Naive thymus-derived CD4-positive, alpha-beta T cell (primary cell): Measurements from ENCODE around the gene SCGB1C1. TPM values are rescaled to one million over a fixed set of nuclear protein-coding genes. Genes with fewer than 3 reads are reported as not detected.
"Not testable (repeated sequence)": the region's sequence is repeated elsewhere in the genome, so short reads cannot be mapped to it uniquely, and the experiment has no call there.

Source experiments
- ATAC-seq: fragments of 150-1000 bp; cut with Tn5 transposase; 2 replicates; pipeline ENCODE4 v1.10.0; 2021; ENCODE audit warnings: mild to moderate bottlenecking, moderate library complexity
- CTCF ChIA-PET: fragments of 350-600 bp; sonication (Branson Sonifier 250); formaldehyde crosslinking; loops from one replicate; lab custom pipeline; 2021; ENCODE audit warnings: antibody characterized with exemption; lab: Charles Lee
- POLR2A ChIA-PET: fragments of 350-600 bp; sonication (Branson Sonifier 250); formaldehyde crosslinking; loops from one replicate; lab custom pipeline; 2021; ENCODE audit warnings: antibody characterized with exemption, inconsistent platforms; lab: Charles Lee
- DNase-seq, 9 donors: peaks; one replicate each; pipeline versions ENCODE4 v3.0.0 to v3.0.0-alpha.2; 2020 to 2022; ENCODE audit warnings: mixed read lengths in 1 of 9
- H3K27ac ChIP-seq: one replicate; pipeline ENCODE4 v1.7.0; 2013; ENCODE audit warnings: mild to moderate bottlenecking, low read depth, low read length, moderate library complexity
- H3K27me3 ChIP-seq, 2 donors: one replicate each; pipeline ENCODE4 v1.7.0; 2013; ENCODE audit warnings: low read length in 2 of 2, mild to moderate bottlenecking in 2 of 2, moderate library complexity in 2 of 2; ENCODE audit not compliant: control insufficient read depth in 2 of 2, insufficient read depth in 2 of 2
- H3K36me3 ChIP-seq, 3 experiments: 1 replicate in 2 of 3; 2 replicates in 1 of 3; pipeline ENCODE4 v1.7.0; 2013; ENCODE audit warnings: low read length in 3 of 3, mild to moderate bottlenecking in 3 of 3, moderate library complexity in 1 of 3; ENCODE audit not compliant: insufficient read depth in 3 of 3, control insufficient read depth in 2 of 3
- H3K4me1 ChIP-seq, 2 donors: one replicate each; pipeline ENCODE4 v1.7.0; 2013; ENCODE audit warnings: low read length in 2 of 2, mild to moderate bottlenecking in 2 of 2, moderate library complexity in 1 of 2; ENCODE audit not compliant: control insufficient read depth in 2 of 2, insufficient read depth in 2 of 2
- H3K4me3 ChIP-seq: 2 replicates; pipeline ENCODE4 v1.7.0; 2013; ENCODE audit warnings: mild to moderate bottlenecking, low read length
- H3K9me3 ChIP-seq, 3 experiments: 1 replicate in 2 of 3; 2 replicates in 1 of 3; pipeline ENCODE4 v1.7.0; 2013; ENCODE audit warnings: low read length in 3 of 3; ENCODE audit not compliant: control insufficient read depth in 2 of 3
- H3K27ac Mint-ChIP-seq, 9 donors: one replicate each; pipeline ENCODE4 v1.8.0; 2020 to 2022; ENCODE audit warnings: mixed read lengths in 9 of 9, mild to moderate bottlenecking in 8 of 9, moderate library complexity in 5 of 9, inconsistent platforms in 2 of 9
- H3K27me3 Mint-ChIP-seq, 5 donors: one replicate each; pipeline ENCODE4 v1.8.0; 2021 to 2022; ENCODE audit warnings: mixed read lengths in 5 of 5, mild to moderate bottlenecking in 1 of 5
- H3K36me3 Mint-ChIP-seq, 5 donors: one replicate each; pipeline ENCODE4 v1.8.0; 2020 to 2022; ENCODE audit warnings: mixed read lengths in 5 of 5, mild to moderate bottlenecking in 3 of 5, inconsistent platforms in 1 of 5
- H3K4me1 Mint-ChIP-seq, 7 donors: one replicate each; pipeline ENCODE4 v1.8.0; 2020 to 2022; ENCODE audit warnings: mixed read lengths in 7 of 7, mild to moderate bottlenecking in 3 of 7, inconsistent platforms in 1 of 7
- H3K4me3 Mint-ChIP-seq, 10 donors: one replicate each; pipeline ENCODE4 v1.8.0; 2020 to 2022; ENCODE audit warnings: mild to moderate bottlenecking in 10 of 10, mixed read lengths in 10 of 10, moderate library complexity in 6 of 10, inconsistent platforms in 2 of 10
- H3K9me3 Mint-ChIP-seq, 11 donors: one replicate each; pipeline ENCODE4 v1.8.0; 2020 to 2022; ENCODE audit warnings: mixed read lengths in 11 of 11, mild to moderate bottlenecking in 4 of 11, inconsistent platforms in 1 of 11, moderate library complexity in 1 of 11
- intact Hi-C, 2 donors: fragments of 100-400 bp; cut with micrococcal nuclease; formaldehyde crosslinking; loops; one replicate each; pipeline ENCODE4 v1.15.1; 2023
- polyA plus RNA-seq, 2 donors: library from polyadenylated mRNA; unstranded; fragments of 300-500 nt; fragmentation: Illumina TruSeq; gene quantifications; one replicate each; pipeline ENCODE4 v1.2.3, GENCODE V29; 2021
- total RNA-seq, 6 experiments: library from RNA in 5 of 6; stranded (reverse) in 5 of 6; gene quantifications; 1 replicate in 5 of 6; 2 replicates in 1 of 6; pipeline ENCODE4 v1.2.3 and lab custom pipeline; 2021 to 2026

Gene SCGB1C1
- total RNA-seq = not detected
- not detected for polyA plus RNA-seq
- total RNA-seq (lab: John Stamatoyannopoulos, UW) = not detected

GRCh38 chr11:192674-193128 lies at the start of gene SCGB1C1:
TSS of gene SCGB1C1 (plus strand) at chr11:193078. CDS start at chr11:193100, 22 bp downstream.
- H3K36me3 ChIP-seq, H3K27me3 Mint-ChIP-seq, H3K27ac ChIP-seq, CTCF ChIA-PET, ATAC-seq, H3K4me3 ChIP-seq, H3K36me3 Mint-ChIP-seq, H3K27me3 ChIP-seq, H3K9me3 Mint-ChIP-seq, H3K9me3 ChIP-seq, POLR2A ChIA-PET, H3K4me1 ChIP-seq, DNase-seq: not testable (repeated sequence)
- intact Hi-C loops = loop anchor here in 1 of 2 donors (5.0 kb wide), 1 partner anchor 260 kb away; the partner anchor contains the start of gene PTDSS2
- H3K4me3 Mint-ChIP-seq = peak within 1 kb of the TSS in 5 of 10 donors; percentile 38 to 67 (median 48)
- peaks cover 0 to 15% (median 12%) of the 10 kb centered on the region in 7 donors for H3K4me1 Mint-ChIP-seq
- peak within 1 kb of the TSS in 5 of 9 donors; percentile 39 to 77 (median 58) for H3K27ac Mint-ChIP-seq

- H3K27me3 Mint-ChIP-seq, H3K27me3 ChIP-seq, H3K36me3 ChIP-seq, H3K4me3 Mint-ChIP-seq, H3K4me1 ChIP-seq, H3K27ac Mint-ChIP-seq, intact Hi-C loops, POLR2A ChIA-PET, ATAC-seq, H3K36me3 Mint-ChIP-seq, H3K9me3 ChIP-seq, H3K9me3 Mint-ChIP-seq, H3K27ac ChIP-seq, CTCF ChIA-PET, H3K4me3 ChIP-seq, H3K4me1 Mint-ChIP-seq: not testable (repeated sequence)
- peak in 1 of 9 donors; percentile 27 for DNase-seq
Measured at GRCh38 chr11:180242-180641, 12.6 kb upstream of the SCGB1C1 start.

DNA sequence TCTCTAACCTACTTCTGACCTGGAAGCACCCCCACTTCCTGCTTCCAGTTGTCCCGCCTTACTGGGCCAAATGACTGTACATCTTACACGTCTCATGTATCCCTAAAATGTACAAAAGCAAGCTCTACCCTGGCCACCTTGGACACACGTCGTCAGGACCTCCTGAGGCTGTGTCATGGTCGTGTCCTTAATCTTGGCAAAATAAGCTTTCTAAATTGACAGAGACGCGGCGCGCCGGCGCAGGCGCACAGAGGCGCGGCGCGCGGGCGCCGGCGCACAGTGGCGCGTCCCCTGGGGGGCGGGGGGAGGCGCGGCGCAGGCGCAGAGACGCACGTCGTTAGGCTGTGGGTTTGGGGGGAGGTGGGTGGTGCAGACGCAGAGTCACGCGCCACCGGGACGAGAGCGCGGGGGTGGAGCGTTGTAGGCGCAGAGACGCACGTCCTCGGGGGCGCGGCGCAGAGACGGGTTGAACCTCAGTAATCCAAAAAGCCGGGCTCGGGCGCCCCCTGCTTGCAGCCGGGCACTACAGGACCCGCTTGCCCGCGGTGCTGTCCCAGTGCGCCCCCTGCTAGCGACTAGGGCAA lies 3.6 kb upstream of the SCGB1C1 start:
- intact Hi-C loops, H3K36me3 ChIP-seq, CTCF ChIA-PET, H3K9me3 ChIP-seq, H3K27ac ChIP-seq, H3K4me3 ChIP-seq, H3K36me3 Mint-ChIP-seq, H3K27me3 Mint-ChIP-seq, H3K4me3 Mint-ChIP-seq, H3K27me3 ChIP-seq, H3K9me3 Mint-ChIP-seq, H3K4me1 ChIP-seq, POLR2A ChIA-PET: not testable (repeated sequence)
- DNase-seq (peak in 1 of 9 donors; percentile 20), ATAC-seq (peak; percentile 2)
- Mint-ChIP-seq H3K27ac (peak overlapping the region in 1 of 9 donors; percentile 48), H3K4me1 (peaks cover 0 to 15% (median 12%) of the 10 kb centered on the region in 7 donors)

DNA sequence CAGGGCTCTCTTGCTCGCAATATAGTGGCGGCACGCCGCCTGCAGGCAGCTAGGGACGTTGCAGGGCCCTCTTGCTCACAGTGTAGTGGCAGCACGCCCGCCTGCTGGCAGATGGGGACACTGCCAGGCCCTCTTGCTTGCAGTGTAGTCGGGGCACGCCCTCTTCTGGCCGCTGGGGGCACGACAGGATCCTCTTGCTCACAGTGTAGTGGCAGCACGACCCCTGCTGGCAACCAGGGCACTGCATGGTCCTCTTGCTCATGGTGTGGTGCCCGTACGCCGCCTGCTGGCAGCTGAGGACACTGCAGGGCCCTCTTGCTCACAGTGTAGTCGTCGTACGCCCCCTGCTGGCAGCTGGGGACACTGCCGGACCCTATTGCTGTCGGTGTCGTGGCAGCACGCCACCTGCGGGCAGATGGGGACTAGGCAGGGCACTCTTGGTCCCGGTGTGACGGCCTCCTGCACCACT lies 3.0 kb upstream of the SCGB1C1 start:
- CTCF ChIA-PET, POLR2A ChIA-PET, H3K4me3 Mint-ChIP-seq, H3K36me3 Mint-ChIP-seq, H3K27ac ChIP-seq, H3K27me3 ChIP-seq, H3K9me3 Mint-ChIP-seq, H3K4me3 ChIP-seq, H3K9me3 ChIP-seq, H3K27me3 Mint-ChIP-seq, H3K4me1 ChIP-seq, H3K27ac Mint-ChIP-seq, H3K36me3 ChIP-seq: not testable (repeated sequence)
- intact Hi-C loops = loop anchor here in 1 of 2 donors (5.0 kb wide), 1 partner anchor 262 kb away; the partner anchor contains the start of gene PTDSS2
- ATAC-seq (peak; percentile 84), DNase-seq (peak in 7 of 9 donors; percentile 26 to 72 (median 41))
- H3K4me1 Mint-ChIP-seq = peaks cover 0 to 15% (median 12%) of the 10 kb centered on the region in 7 donors

GRCh38 chr11:190546-190945 lies 2.3 kb upstream of the SCGB1C1 start:
- H3K27me3 Mint-ChIP-seq, H3K9me3 Mint-ChIP-seq, H3K27me3 ChIP-seq, H3K9me3 ChIP-seq, H3K27ac ChIP-seq, H3K36me3 ChIP-seq, DNase-seq, H3K36me3 Mint-ChIP-seq, CTCF ChIA-PET, POLR2A ChIA-PET, H3K4me1 ChIP-seq, H3K4me3 Mint-ChIP-seq, ATAC-seq, H3K4me3 ChIP-seq: not testable (repeated sequence)
- peaks cover 0 to 15% (median 12%) of the 10 kb centered on the region in 7 donors for H3K4me1 Mint-ChIP-seq
- intact Hi-C loops = loop anchor here in 1 of 2 donors (5.0 kb wide), 1 partner anchor 262 kb away; the partner anchor contains the start of gene PTDSS2
- H3K27ac Mint-ChIP-seq = peak overlapping the region in 1 of 9 donors; percentile 62

- H3K27me3 Mint-ChIP-seq, H3K4me3 ChIP-seq, H3K36me3 ChIP-seq, H3K27ac ChIP-seq, POLR2A ChIA-PET, CTCF ChIA-PET, H3K36me3 Mint-ChIP-seq, H3K27me3 ChIP-seq, H3K9me3 Mint-ChIP-seq, H3K9me3 ChIP-seq, H3K4me1 ChIP-seq: not testable (repeated sequence)
- Mint-ChIP-seq H3K27ac (peak overlapping the region in 6 of 9 donors; percentile 34 to 91 (median 74)), H3K4me1 (peaks cover 0 to 15% (median 12%) of the 10 kb centered on the region in 7 donors), H3K4me3 (peak overlapping the region in 7 of 10 donors; percentile 38 to 68 (median 58))
- ATAC-seq = peak; percentile 71
- DNase-seq = peak in 8 of 9 donors; percentile 22 to 64 (median 36)
- intact Hi-C loops = loop anchor here in 1 of 2 donors (5.0 kb wide), 1 partner anchor 261 kb away; the partner anchor contains the start of gene PTDSS2
Measured at GRCh38 chr11:191490-192478, 1.1 kb upstream of the SCGB1C1 start.
